Ovary (tissue), 9 donors: Measurements from ENCODE around the gene GAS2L1. TPM values are rescaled to one million over a fixed set of nuclear protein-coding genes. Genes with fewer than 3 reads are reported as not detected.
A peak's percentile ranks its signal among the peaks of the same experiment; 100 is the strongest.

ENCODE experiments used
- DNase-seq, 5 donors: peaks; one replicate each; pipeline ENCODE4 v3.0.0-alpha.2; 2019 to 2020
- H3K27ac ChIP-seq, 2 donors: fragments of 200-600 bp; one replicate each; pipeline versions ENCODE4 v1.5.1 to v1.8.0; 2019 to 2022
- H3K27me3 ChIP-seq: fragments of 200-600 bp; one replicate; pipeline ENCODE4 v1.8.0; 2022
- H3K36me3 ChIP-seq: fragments of 200-600 bp; sonication (generic); one replicate; pipeline ENCODE4 v1.5.1; 2019
- H3K4me1 ChIP-seq: one replicate; pipeline ENCODE4 v1.8.1; 2013; ENCODE audit warnings: mild to moderate bottlenecking, moderate library complexity; ENCODE audit not compliant: insufficient read depth
- H3K4me3 ChIP-seq: fragments of 200-600 bp; sonication (generic); one replicate; pipeline ENCODE4 v1.5.1; 2017
- H3K9me3 ChIP-seq, 2 donors: fragments of 200-600 bp in 1 of 2; sonication (generic) in 1 of 2; one replicate each; pipeline versions ENCODE4 v1.5.1 to v1.8.1; 2013 to 2019; ENCODE audit warnings: mild to moderate bottlenecking in 1 of 2, moderate library complexity in 1 of 2
- CTCF ChIP-seq, 3 donors: fragments of 450-650 bp in 2 of 3; fragments of 200-600 bp in 1 of 3; IDR thresholded peaks; one replicate each; pipeline versions ENCODE4 v1.5.1 to v1.8.0; 2016 to 2022; ENCODE audit warnings: antibody characterized with exemption in 3 of 3, mild to moderate bottlenecking in 1 of 3
- EP300 ChIP-seq: sonication (generic); formaldehyde crosslinking; IDR thresholded peaks from one replicate; pipeline ENCODE4 v1.6.1; 2017; ENCODE audit warnings: antibody characterized with exemption
- POLR2A ChIP-seq: fragments of 450-650 bp; IDR thresholded peaks from one replicate; pipeline ENCODE4 v1.6.1; 2017; ENCODE audit warnings: antibody characterized with exemption, mild to moderate bottlenecking, moderate library complexity
- WGBS, 3 donors: extraction: QIAGEN DNeasy Blood & Tissue Kit in 1 of 3; methylation state at CpG; one replicate each; pipeline versions ENCODE4 v1.1.5 to v1.1.7; 2013 to 2017; 5-methylcytosine and 5-hydroxymethylcytosine counted together
- intact Hi-C, 4 donors: fragments of 100-400 bp; cut with DNase I; formaldehyde crosslinking; loops; one replicate each; pipeline versions ENCODE4 v1.11.0 to v1.15.1; 2022 to 2023
- polyA plus RNA-seq, 2 donors: library from polyadenylated mRNA; stranded (reverse); fragments of 200-250 nt in 1 of 2; fragments of 350-450 nt in 1 of 2; fragmentation: Illumina TruSeq in 1 of 2; extraction: RNeasy Lipid Tissue Mini Kit (QIAGEN cat#74804) in 1 of 2; gene quantifications; one replicate each; pipeline ENCODE4 v1.2.3, GENCODE V29; 2013 to 2014
- total RNA-seq, 7 donors: library from RNA; depleted of rRNA in 2 of 7; stranded (reverse); fragments of >200 nt in 2 of 7; fragmentation: NEBNext Ultra II Directional in 3 of 7; extraction: Animal tissue kit (Norgen Biotek cat#: 25700) in 3 of 7; gene quantifications; one replicate each; pipeline versions ENCODE4 v1.1.0 to v1.2.4, GENCODE V29; 2016 to 2023
- donor health status: DM: no; HTN: no; CAD: no; lungs with moderate emphysema.
- donor health status: DM: no; HTN: no; CAD: no.
- donor health status: Bipolar disorder and iron deficiency.
- donor health status: DM: yes; HTN: yes; CAD: no.
- donor health status: DM: no; HTN: no; CAD: no.
- donor health status: DM: yes; HTN: yes; CAD: no.

Gene GAS2L1
- total and polyA plus RNA-seq, 9 donors = 2.1 to 21.0 (median 9.8) TPM

DNA sequence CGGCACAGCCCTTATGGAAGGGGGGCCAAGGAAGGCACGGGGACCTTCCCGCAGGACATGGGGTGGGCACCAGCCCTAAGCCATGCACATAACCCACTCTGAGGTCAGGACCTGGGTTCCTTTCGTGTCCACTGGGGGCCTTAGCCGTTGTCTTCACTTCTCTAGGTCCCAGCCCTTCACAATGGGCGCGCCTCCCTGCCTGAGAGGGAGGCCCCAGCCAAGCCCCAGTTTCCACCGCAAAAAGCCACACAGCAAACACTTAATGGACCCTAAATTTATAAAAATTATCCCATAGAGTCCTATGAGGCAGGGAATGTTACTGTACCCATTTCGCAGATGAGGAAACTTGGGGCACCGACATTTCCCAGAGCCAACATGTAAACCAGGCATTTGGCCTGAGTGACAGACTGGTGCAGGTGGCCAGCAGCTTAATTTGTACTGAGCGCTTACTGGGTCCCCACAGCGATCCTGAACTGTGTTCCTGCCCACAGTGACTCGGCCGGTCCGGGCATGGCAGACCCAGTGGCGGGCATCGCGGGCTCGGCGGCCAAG is 1.2 kb downstream of the GAS2L1 start:
- Histone ChIP-seq H3K4me3 (peak overlapping the region; percentile 80), H3K27ac (peak overlapping the region; percentile 46 to 75), H3K9me3 (no peaks in the 10 kb centered on the region), H3K4me1 (peaks cover 19% of the 10 kb centered on the region), H3K27me3 (no peaks in the 10 kb centered on the region), H3K36me3 (no peaks in the 10 kb centered on the region)
- peak in 1 of 5 donors; percentile 37 for DNase-seq
- WGBS, 3 donors = 65 to 70% (median 69%) methylated on average over 19 to 20 of the region's 20 CpGs
- intact Hi-C loops = no loop called here
- TF ChIP-seq POLR2A (no peak), EP300 (no peak)

DNA sequence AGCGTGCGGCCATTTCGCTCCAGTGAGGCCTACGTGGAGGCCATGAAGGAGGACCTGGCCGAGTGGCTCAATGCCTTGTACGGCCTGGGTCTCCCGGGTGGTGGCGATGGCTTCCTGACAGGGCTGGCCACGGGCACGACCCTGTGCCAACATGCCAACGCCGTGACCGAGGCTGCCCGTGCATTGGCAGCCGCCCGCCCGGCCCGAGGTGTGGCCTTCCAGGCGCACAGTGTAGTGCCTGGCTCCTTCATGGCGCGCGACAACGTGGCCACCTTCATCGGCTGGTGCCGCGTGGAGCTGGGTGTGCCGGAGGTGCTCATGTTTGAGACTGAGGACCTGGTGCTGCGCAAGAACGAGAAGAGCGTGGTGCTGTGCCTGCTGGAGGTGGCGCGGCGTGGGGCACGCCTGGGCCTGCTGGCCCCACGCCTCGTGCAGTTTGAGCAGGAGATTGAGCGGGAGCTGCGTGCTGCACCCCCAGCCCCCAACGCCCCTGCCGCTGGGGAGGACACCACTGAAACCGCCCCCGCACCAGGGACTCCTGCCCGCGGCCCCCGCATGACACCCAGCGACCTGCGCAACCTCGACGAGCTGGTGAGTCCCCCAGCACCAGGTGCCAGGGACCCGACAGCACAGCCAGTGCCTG is 1.8 kb downstream of the GAS2L1 start:
- TF ChIP-seq EP300 = no peak
- no peak for TF ChIP-seq POLR2A
- TF ChIP-seq CTCF (IDR thresholded peaks at IDR 0.05) = no peak
- H3K27ac ChIP-seq = peak overlapping the region in 1 of 2 donors; percentile 46
- no peaks in the 10 kb centered on the region for H3K27me3 ChIP-seq
- no peaks in the 10 kb centered on the region for H3K9me3 ChIP-seq
- 73% methylated on average over 49 to 50 of the region's 50 CpGs for WGBS, 3 donors
- peak overlapping the region; percentile 80 for H3K4me3 ChIP-seq
- H3K36me3 ChIP-seq = no peaks in the 10 kb centered on the region
- intact Hi-C loops = no loop called here
- peak in 2 of 5 donors; percentile 46 to 54 for DNase-seq
- peaks cover 20% of the 10 kb centered on the region for H3K4me1 ChIP-seq

DNA sequence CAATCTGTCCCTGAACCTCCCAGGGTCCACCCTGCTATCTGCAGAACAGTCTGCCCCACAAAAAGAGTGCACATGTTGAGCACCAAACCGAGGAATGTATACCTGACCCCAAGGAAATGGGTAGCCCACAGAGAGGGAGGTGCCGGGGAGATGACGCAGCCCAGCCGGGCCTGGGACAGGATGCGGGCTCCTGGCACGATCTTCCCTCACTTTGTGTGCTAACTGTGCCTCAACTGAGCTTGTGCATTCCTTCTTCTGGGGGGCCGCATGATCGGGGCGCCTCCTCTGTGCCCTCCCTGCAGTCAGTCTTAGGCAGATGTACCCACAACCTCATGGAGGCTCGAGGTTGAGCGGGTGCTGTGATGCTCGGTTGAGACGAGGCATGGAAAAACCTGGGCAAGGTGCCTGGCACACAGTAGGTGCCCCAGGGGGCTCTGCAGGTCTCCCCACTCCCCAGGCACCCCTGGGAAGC is 2.4 kb downstream of the GAS2L1 start:
- Histone ChIP-seq H3K27ac (peak overlapping the region; percentile 16 to 19), H3K36me3 (no peaks in the 10 kb centered on the region), H3K9me3 (no peaks in the 10 kb centered on the region), H3K4me3 (no peak overlapping the region), H3K4me1 (peaks cover 20% of the 10 kb centered on the region), H3K27me3 (no peaks in the 10 kb centered on the region)
- TF ChIP-seq POLR2A (no peak), CTCF (IDR thresholded peaks at IDR 0.05) (no peak), EP300 (no peak)
- intact Hi-C loops = no loop called here
- 48 to 55% (median 52%) methylated on average over 13 of the region's 13 CpGs for WGBS, 3 donors
- DNase-seq = peak in 2 of 5 donors; percentile 33 to 34

GRCh38 chr22:29309332-29310064 is 3.0 kb downstream of the GAS2L1 start:
- Histone ChIP-seq H3K27me3 (no peaks in the 10 kb centered on the region), H3K4me3 (no peak overlapping the region), H3K4me1 (peaks cover 20% of the 10 kb centered on the region), H3K9me3 (no peaks in the 10 kb centered on the region), H3K27ac (peak overlapping the region; percentile 16 to 19), H3K36me3 (no peaks in the 10 kb centered on the region)
- no peak for TF ChIP-seq POLR2A
- no peak for TF ChIP-seq CTCF (IDR thresholded peaks at IDR 0.05)
- TF ChIP-seq EP300 = no peak
- peak in 3 of 5 donors; percentile 35 to 47 (median 41) for DNase-seq
- intact Hi-C loops = no loop called here
- 79 to 83% (median 83%) methylated on average over 21 of the region's 21 CpGs for WGBS, 3 donors
